Measurements from ENCODE around the gene ABCB11. TPM values are rescaled to one million over a fixed set of nuclear protein-coding genes. Genes with fewer than 3 reads are reported as not detected.

ABCB11 gene
- total RNA-seq, 1 donor from 2014 or later = 0.24 TPM

DNA sequence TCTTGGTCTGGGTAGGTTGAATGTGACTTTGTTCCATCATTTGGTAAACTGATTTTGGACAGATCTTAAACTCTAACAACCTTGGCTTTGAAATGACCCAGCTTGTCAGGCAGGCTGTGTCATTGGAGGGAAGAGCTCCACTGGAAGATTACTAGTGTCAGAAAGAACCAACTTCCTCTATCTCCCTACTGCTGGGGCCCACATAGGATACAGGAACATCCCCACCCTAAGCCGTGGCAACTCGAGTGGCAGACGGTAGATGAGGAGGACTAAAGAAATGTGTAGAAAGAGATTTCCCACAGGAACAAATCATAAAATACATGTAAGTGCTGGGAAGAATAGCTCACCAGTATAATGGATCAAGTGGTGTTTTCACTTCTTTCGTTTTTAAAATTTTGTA lies 134.3 kb downstream of the ABCB11 start:
- DNase-seq (ENCODE audit: extremely low spot score, unreplicated experiment) = no peak
- Mint-ChIP-seq H3K36me3 (no peaks in the 10 kb centered on the region), H3K4me1 (ENCODE audit: unreplicated experiment) (no peaks in the 10 kb centered on the region), H3K9me3 (no peaks in the 10 kb centered on the region), H3K4me3 (no peak overlapping the region), H3K27me3 (peaks cover 26% of the 10 kb centered on the region), H3K27ac (no peak overlapping the region)
- TF ChIP-seq, protein P1, sequence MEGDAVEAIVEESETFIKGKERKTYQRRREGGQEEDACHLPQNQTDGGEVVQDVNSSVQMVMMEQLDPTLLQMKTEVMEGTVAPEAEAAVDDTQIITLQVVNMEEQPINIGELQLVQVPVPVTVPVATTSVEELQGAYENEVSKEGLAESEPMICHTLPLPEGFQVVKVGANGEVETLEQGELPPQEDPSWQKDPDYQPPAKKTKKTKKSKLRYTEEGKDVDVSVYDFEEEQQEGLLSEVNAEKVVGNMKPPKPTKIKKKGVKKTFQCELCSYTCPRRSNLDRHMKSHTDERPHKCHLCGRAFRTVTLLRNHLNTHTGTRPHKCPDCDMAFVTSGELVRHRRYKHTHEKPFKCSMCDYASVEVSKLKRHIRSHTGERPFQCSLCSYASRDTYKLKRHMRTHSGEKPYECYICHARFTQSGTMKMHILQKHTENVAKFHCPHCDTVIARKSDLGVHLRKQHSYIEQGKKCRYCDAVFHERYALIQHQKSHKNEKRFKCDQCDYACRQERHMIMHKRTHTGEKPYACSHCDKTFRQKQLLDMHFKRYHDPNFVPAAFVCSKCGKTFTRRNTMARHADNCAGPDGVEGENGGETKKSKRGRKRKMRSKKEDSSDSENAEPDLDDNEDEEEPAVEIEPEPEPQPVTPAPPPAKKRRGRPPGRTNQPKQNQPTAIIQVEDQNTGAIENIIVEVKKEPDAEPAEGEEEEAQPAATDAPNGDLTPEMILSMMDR (conservative IDR thresholded peaks at IDR 0.05) = no peak

DNA sequence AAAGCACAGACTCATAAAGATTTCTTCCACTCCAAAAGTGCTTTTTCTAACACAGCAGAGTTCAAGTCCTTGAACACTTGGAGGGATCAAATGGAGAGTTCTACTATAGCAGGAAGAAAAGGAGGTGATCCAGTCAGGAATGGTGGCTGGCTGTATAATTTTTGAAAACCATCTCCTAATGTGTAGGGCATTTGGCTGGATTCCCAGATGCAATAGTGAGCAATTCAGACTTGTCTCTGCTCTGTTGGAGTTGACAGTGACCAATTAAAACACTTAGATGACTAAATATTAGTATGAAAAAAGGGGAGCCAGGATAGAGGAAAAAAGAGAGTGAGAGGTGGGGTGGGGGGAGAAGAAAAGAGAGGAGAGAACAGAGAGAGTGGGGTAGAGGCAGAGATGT lies 135.4 kb downstream of the ABCB11 start:
- no peaks in the 10 kb centered on the region for H3K36me3 Mint-ChIP-seq
- peaks cover 22% of the 10 kb centered on the region for H3K27me3 Mint-ChIP-seq
- TF ChIP-seq, protein P1 (conservative IDR thresholded peaks at IDR 0.05) = no peak
- H3K27ac Mint-ChIP-seq = no peak overlapping the region
- no peaks in the 10 kb centered on the region for H3K9me3 Mint-ChIP-seq
- H3K4me3 Mint-ChIP-seq = no peak overlapping the region
- no peaks in the 10 kb centered on the region for H3K4me1 Mint-ChIP-seq (ENCODE audit: unreplicated experiment)
- no peak for DNase-seq (ENCODE audit: extremely low spot score, unreplicated experiment)

DNA sequence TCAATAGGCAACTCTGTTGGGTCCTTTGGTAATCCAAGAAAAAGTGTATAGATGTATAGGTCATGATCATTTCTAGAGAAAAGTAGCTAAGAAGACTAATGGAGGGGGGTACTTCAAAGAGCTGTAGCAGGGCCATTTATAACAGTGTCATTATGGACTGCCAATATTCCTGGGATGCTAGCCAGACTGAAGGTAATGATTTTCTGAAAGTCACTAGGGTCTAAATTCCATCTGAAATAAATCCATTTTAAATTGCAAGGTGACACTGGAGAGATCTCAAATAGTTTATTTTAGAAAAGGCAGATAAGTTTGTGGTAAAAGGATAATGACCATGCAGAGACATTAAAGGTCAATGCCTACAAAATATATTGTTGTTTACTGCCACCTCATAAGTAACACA lies 136.4 kb downstream of the ABCB11 start:
- TF ChIP-seq, protein P1 (conservative IDR thresholded peaks at IDR 0.05) = no peak
- Mint-ChIP-seq H3K4me3 (no peak overlapping the region), H3K27ac (no peak overlapping the region), H3K27me3 (peaks cover 15% of the 10 kb centered on the region), H3K9me3 (no peaks in the 10 kb centered on the region), H3K36me3 (no peaks in the 10 kb centered on the region), H3K4me1 (ENCODE audit: unreplicated experiment) (peaks cover 8% of the 10 kb centered on the region)
- no peak for DNase-seq (ENCODE audit: extremely low spot score, unreplicated experiment)

DNA sequence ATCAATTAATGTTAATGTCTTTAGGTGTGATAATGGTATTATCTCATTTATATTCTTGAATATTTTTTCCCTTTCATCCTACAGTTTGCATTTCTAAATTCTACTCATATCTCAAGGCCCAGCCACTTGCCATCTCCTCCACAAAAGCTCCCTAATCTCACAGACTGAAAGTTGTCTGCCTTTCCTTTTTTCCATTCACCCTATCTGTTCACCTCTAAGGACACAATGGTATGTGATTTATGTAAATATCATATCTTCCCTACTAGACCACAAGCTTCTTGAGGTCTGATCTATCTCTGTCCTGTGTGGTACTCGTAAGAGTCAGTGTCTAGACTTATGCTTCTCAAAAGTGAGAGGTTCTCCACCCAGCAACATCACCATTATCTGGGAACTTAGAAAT lies 137.0 kb downstream of the ABCB11 start:
- Mint-ChIP-seq H3K4me3 (no peak overlapping the region), H3K27me3 (peaks cover 12% of the 10 kb centered on the region), H3K27ac (no peak overlapping the region), H3K9me3 (no peaks in the 10 kb centered on the region), H3K4me1 (ENCODE audit: unreplicated experiment) (peaks cover 8% of the 10 kb centered on the region), H3K36me3 (no peaks in the 10 kb centered on the region)
- no peak for DNase-seq (ENCODE audit: extremely low spot score, unreplicated experiment)
- TF ChIP-seq, protein P1 (conservative IDR thresholded peaks at IDR 0.05) = no peak

DNA sequence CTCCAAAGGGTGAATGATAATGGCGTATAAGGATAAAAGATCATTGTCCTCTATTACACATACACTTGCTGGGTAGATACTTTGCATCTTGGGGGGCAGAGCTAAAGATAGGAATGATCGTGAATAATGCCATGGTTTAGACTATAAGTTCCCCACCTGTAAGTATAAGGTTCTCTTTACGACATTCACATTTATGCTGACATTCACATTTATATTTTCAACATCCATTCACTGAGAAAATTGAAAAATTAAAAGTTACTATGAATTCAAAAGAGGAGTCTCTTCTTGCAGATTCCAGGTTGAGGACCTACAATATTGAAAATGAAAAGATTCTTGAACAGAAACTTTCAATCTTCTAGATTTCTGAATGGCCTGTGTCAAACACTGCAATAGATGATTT lies 138.8 kb downstream of the ABCB11 start:
- TF ChIP-seq, protein P1 (conservative IDR thresholded peaks at IDR 0.05) = no peak
- Mint-ChIP-seq H3K4me3 (no peak overlapping the region), H3K27ac (no peak overlapping the region), H3K9me3 (no peaks in the 10 kb centered on the region), H3K36me3 (peaks cover 5% of the 10 kb centered on the region), H3K27me3 (peaks cover 10% of the 10 kb centered on the region), H3K4me1 (ENCODE audit: unreplicated experiment) (peaks cover 8% of the 10 kb centered on the region)
- DNase-seq (ENCODE audit: extremely low spot score, unreplicated experiment) = no peak

All from type B pancreatic cell (in vitro differentiated cells).